ENCODE data around the gene NECTIN1.

DNA sequence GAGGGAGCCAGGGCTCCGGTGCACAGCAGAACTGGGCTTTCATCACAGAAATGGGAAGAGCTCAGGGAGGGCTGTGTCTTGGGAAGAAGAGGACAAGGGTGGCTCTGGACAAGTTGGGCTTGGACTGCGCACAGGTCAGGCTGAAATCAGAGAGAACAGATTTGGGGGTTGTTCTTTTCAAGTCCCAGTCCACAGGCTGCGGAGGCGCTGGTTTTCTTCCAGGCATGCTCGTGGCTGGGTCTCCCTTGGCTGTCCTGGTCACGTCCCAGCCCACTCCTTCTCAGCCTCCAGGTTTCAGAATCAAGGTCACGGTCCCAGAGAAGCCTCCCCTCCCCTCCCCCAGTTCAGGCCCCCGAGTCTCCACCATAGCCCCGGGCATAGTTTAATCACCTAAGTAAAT lies 17.0 kb downstream of the NECTIN1 start:
- TF ChIP-seq, protein P1, sequence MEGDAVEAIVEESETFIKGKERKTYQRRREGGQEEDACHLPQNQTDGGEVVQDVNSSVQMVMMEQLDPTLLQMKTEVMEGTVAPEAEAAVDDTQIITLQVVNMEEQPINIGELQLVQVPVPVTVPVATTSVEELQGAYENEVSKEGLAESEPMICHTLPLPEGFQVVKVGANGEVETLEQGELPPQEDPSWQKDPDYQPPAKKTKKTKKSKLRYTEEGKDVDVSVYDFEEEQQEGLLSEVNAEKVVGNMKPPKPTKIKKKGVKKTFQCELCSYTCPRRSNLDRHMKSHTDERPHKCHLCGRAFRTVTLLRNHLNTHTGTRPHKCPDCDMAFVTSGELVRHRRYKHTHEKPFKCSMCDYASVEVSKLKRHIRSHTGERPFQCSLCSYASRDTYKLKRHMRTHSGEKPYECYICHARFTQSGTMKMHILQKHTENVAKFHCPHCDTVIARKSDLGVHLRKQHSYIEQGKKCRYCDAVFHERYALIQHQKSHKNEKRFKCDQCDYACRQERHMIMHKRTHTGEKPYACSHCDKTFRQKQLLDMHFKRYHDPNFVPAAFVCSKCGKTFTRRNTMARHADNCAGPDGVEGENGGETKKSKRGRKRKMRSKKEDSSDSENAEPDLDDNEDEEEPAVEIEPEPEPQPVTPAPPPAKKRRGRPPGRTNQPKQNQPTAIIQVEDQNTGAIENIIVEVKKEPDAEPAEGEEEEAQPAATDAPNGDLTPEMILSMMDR (IDR thresholded peaks at IDR 0.05), result no peak
- TF ChIP-seq POLR2A (IDR thresholded peaks at IDR 0.05), result no peak
